Mesangial cell (primary cell): ENCODE results near the gene NT5M. TPM values are rescaled to one million over a fixed set of nuclear protein-coding genes. Genes with fewer than 3 reads are reported as not detected.

ENCODE experiments used
- total RNA-seq: library from RNA; depleted of rRNA; stranded (reverse); fragments of >200 nt; gene quantifications from 2 replicates; pipeline ENCODE4 v1.2.3, GENCODE V29; 2015

Gene NT5M
- total RNA-seq = 3.6 and 6.2 TPM in 2 replicates

GRCh38 chr17:17303010-17303846 lies at the start of gene NT5M:
Gene NT5M, plus strand, starts transcription at chr17:17303373. Its CDS starts 178 bp downstream, at chr17:17303551.

GRCh38 chr17:17280613-17281549 lies 22.3 kb upstream of the NT5M start, which contains the start of gene COPS3:
Gene COPS3, minus strand, starts transcription at chr17:17281246. Its CDS starts 60 bp downstream, at chr17:17281186.

Other genes starting within 250 kb of the NT5M start
- gene PLD6, start 97.0 kb upstream of the NT5M start, total RNA-seq = 2.6 and 2.8 TPM in 2 replicates
- gene FLCN, start 66.2 kb upstream of the NT5M start, total RNA-seq = 25.7 and 37.9 TPM in 2 replicates
- 43.5 and 134 TPM in 2 replicates for gene COPS3, start 22.1 kb upstream of the NT5M start, total RNA-seq
- 12.2 and 16.9 TPM in 2 replicates for gene MED9, start 173.6 kb downstream of the NT5M start, total RNA-seq
- 0.33 and 2.9 TPM in 2 replicates for gene RASD1, start 193.0 kb downstream of the NT5M start, total RNA-seq